ENCODE measurements around the gene PYGM.

PYGM gene

DNA sequence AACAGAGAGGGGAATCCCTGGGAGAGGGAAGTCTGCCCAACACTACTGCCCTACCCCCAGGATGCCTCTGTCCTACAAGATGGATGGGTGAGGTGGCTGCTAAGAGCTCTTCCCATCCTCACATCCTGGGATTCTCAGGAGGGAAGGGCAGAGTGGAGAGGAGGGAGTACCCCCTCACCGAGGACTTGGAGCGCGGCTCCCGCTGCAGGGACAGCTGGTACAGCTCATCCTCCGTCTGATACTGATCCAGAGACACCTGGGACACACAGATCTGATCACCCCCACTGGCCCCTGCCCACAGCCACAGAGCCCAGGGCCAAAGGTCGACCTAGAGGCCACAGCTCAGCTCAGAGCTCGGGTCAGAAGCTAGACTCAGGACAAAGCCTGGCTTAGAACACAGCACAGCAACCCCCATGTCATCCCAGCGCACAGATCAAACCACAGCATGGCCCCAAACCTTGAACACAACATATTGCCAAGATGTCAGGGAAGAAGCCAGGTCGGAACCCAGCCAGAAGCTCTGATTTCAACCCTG, 24.0 kb downstream of the PYGM start:
- Histone ChIP-seq H3K4me1 (ENCODE audit: control insufficient read depth, insufficient read depth, low read length) (peaks cover 6% of the 10 kb centered on the region), H3K9me3 (ENCODE audit: control insufficient read depth, low read length) (no peaks in the 10 kb centered on the region)
- no peak for DNase-seq (ENCODE audit: low read depth)

DNA sequence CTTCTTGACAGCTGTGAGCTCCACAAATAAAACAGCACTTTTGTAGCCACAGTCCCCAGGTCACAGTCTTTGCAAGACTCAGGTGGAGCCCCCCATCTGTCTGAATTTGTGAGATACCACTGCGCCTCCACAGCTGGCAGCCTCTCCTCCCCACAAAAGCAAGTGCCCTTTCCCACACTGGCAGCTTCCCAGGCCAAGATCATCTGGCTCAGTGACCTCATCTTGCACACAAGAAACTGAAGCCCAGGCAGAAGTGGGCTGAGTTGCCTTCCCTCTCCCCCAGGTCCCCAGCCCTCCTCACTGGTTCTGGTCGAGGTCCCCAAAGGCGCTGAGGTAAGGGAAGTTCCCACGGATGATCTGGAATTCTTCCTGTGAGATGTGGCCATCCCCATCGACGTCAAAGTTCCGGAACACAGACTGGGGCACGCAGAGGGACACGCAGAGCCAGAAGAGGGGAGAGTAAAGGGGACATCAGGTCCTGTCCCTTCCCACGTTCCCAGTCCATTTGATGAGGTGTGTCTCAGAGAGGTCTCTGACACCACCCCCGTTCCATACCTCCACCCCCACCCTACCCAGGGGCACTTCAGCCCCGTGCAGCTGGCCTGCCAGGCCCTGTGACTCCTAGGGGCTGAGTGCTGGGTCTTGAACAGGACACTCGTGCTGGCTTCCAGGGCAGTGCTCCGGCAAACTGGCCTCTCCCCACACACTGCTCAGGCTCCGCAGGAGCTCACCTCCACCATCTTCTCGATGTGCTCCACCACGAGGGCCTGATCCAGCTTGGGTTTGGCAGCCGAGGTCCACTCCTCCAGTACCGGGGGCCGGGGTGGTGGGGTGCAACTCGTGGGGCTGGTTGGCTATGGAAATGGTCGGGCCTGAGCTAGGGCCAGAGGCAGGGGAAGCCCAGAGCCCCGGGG, 24.7 kb downstream of the PYGM start:
- no peaks in the 10 kb centered on the region for H3K9me3 ChIP-seq (ENCODE audit: control insufficient read depth, low read length)
- H3K4me3 ChIP-seq (ENCODE audit: low read length) = no peak overlapping the region
- no peaks in the 10 kb centered on the region for H3K36me3 ChIP-seq (ENCODE audit: control insufficient read depth, insufficient read depth, low read length, severe bottlenecking)
- DNase-seq (ENCODE audit: low read depth) = no peak
- H3K27me3 ChIP-seq (replicated peaks; ENCODE audit: control insufficient read depth, insufficient read depth, low read length) = peaks cover 35% of the 10 kb centered on the region
- H3K4me1 ChIP-seq (ENCODE audit: control insufficient read depth, insufficient read depth, low read length) = peaks cover 6% of the 10 kb centered on the region
- no peak overlapping the region for H3K9ac ChIP-seq (ENCODE audit: low read length)

More for the DNA sequence above, 24.0 kb downstream of the PYGM start:
- Histone ChIP-seq H3K4me3 (ENCODE audit: low read length) (no peak overlapping the region), H3K36me3 (ENCODE audit: control insufficient read depth, insufficient read depth, low read length, severe bottlenecking) (no peaks in the 10 kb centered on the region), H3K9ac (ENCODE audit: low read length) (no peak overlapping the region), H3K27me3 (replicated peaks; ENCODE audit: control insufficient read depth, insufficient read depth, low read length) (peaks cover 35% of the 10 kb centered on the region)

DNA sequence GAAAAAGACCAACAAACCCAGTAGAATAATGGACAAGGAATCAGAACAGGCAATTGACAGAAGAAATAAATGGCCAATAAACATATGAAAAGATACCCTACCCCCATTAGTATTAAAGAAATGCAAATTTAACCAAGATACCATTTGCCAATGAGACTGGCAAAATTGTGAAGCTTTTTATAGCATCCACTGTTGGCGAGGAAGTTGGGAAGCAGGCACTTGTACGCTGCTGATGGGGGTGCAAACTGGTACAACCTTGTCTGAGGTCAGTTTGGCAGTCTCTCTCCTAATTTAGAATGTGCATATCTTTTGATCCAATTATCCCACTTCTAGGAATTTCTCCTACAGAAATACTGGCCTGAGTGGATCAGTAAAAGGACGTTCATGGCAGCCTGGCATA, 28.2 kb downstream of the PYGM start:
- Histone ChIP-seq H3K27me3 (replicated peaks; ENCODE audit: control insufficient read depth, insufficient read depth, low read length) (peaks cover 29% of the 10 kb centered on the region), H3K9ac (ENCODE audit: low read length) (no peak overlapping the region), H3K9me3 (ENCODE audit: control insufficient read depth, low read length) (no peaks in the 10 kb centered on the region), H3K4me3 (ENCODE audit: low read length) (no peak overlapping the region), H3K4me1 (ENCODE audit: control insufficient read depth, insufficient read depth, low read length) (peaks cover 6% of the 10 kb centered on the region), H3K36me3 (ENCODE audit: control insufficient read depth, insufficient read depth, low read length, severe bottlenecking) (no peaks in the 10 kb centered on the region)
- DNase-seq (ENCODE audit: low read depth) = no peak

DNA sequence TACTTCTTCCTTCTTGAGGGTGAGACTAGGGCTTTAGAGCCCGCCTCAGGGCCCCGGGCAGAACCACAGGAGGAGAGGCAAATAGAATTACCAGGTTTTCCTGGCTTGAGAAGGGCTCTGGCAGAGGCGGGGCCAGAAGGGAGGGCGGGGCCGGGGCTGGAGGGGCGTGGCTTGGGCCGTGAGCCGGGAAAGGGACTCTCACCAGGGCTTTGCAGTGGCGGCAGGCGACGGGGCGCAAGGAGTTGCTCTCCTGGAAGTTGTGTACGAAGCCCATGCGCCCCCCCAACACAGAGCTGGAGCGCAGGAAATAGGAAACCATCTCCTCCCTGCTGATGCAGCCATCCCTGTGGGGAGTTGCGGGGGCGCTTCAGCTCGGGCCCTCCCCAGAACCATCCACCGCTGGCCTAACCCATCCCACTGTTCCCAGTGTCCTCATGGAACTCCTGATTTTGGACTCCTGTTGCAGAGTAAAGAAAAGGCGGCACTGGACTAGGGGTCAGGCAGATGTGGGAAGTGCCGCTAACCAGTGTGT, 29.9 kb downstream of the PYGM start:
- peak; percentile 15 for DNase-seq (ENCODE audit: low read depth)
- H3K4me3 ChIP-seq (ENCODE audit: low read length) = no peak overlapping the region
- no peaks in the 10 kb centered on the region for H3K9me3 ChIP-seq (ENCODE audit: control insufficient read depth, low read length)
- peaks cover 3% of the 10 kb centered on the region for H3K4me1 ChIP-seq (ENCODE audit: control insufficient read depth, insufficient read depth, low read length)
- H3K27me3 ChIP-seq (replicated peaks; ENCODE audit: control insufficient read depth, insufficient read depth, low read length) = peaks cover 19% of the 10 kb centered on the region
- no peaks in the 10 kb centered on the region for H3K36me3 ChIP-seq (ENCODE audit: control insufficient read depth, insufficient read depth, low read length, severe bottlenecking)
- H3K9ac ChIP-seq (ENCODE audit: low read length) = no peak overlapping the region

DNA sequence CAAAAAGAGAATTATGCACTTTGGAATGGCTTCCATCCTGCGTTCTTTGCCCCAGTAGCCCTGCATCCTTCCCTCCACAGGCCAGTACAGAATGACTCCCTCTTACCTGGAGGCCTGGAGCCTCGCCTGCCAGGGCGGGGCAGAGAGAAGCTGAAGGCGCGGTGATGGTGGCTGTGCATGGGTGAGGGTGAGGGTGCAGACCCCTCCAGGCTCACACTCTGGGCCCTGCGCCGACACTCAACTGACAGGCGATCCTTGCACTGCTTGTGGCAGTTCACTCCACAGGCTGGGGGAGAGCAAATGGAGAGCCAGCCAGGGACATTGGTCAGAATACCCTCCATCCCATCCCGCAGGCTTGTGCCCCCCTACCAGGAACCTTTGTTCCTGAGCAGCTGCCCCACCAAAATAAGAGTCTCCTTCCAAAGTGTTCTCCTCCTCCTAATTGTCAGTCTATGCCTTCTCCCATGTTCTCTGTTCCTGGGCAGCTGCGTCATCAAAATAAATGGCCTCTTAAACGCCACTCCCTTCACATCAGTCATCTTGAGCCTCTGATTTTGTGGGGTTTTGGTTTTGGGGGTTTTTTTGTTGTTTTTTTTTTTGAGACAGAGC, 30.9 kb downstream of the PYGM start:
- DNase-seq (ENCODE audit: low read depth) = no peak

DNA sequence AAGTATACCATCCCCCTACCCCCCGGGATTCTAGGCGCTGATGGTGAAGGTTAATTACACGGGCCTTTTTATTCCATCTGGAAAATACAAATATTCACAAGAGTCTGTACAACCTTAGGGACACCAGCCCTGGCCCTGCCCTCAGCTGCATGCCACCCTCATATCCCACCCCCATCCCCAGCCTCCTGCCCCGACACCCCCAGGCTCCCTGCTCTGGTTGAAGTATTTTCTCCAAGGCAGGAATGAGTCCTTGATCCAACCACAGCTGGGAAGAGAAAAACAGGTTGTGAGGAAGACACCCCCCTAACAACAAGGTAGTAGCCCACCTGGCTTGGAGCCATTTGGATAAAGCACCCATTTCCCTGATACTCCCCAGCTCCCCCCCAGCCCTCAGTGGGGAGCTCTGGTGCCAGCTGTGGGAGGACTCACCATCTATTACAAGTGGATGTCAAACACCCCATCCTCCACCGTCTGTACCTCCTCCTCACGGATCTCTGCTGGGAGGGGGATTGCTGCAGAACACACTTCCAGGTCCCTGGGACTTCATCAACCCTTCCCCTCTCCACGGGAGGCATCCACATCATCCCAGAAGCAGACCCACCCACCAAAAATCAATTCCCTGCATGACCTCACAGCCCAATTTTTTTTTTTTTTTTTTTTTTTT, 32.8 kb downstream of the PYGM start:
- H3K4me1 ChIP-seq (ENCODE audit: control insufficient read depth, insufficient read depth, low read length) = no peaks in the 10 kb centered on the region
- no peak for DNase-seq (ENCODE audit: low read depth)
- H3K4me3 ChIP-seq (ENCODE audit: low read length) = no peak overlapping the region
- H3K9me3 ChIP-seq (ENCODE audit: control insufficient read depth, low read length) = no peaks in the 10 kb centered on the region
- peaks cover 30% of the 10 kb centered on the region for H3K27me3 ChIP-seq (replicated peaks; ENCODE audit: control insufficient read depth, insufficient read depth, low read length)
- H3K36me3 ChIP-seq (ENCODE audit: control insufficient read depth, insufficient read depth, low read length, severe bottlenecking) = no peaks in the 10 kb centered on the region
- H3K9ac ChIP-seq (ENCODE audit: low read length) = no peak overlapping the region

More for the DNA sequence above, 30.9 kb downstream of the PYGM start:
- H3K4me3 ChIP-seq (ENCODE audit: low read length) = no peak overlapping the region
- peaks cover 25% of the 10 kb centered on the region for H3K27me3 ChIP-seq (replicated peaks; ENCODE audit: control insufficient read depth, insufficient read depth, low read length)
- no peaks in the 10 kb centered on the region for H3K36me3 ChIP-seq (ENCODE audit: control insufficient read depth, insufficient read depth, low read length, severe bottlenecking)
- H3K4me1 ChIP-seq (ENCODE audit: control insufficient read depth, insufficient read depth, low read length) = no peaks in the 10 kb centered on the region
- H3K9ac ChIP-seq (ENCODE audit: low read length) = no peak overlapping the region
- H3K9me3 ChIP-seq (ENCODE audit: control insufficient read depth, low read length) = no peaks in the 10 kb centered on the region

DNA sequence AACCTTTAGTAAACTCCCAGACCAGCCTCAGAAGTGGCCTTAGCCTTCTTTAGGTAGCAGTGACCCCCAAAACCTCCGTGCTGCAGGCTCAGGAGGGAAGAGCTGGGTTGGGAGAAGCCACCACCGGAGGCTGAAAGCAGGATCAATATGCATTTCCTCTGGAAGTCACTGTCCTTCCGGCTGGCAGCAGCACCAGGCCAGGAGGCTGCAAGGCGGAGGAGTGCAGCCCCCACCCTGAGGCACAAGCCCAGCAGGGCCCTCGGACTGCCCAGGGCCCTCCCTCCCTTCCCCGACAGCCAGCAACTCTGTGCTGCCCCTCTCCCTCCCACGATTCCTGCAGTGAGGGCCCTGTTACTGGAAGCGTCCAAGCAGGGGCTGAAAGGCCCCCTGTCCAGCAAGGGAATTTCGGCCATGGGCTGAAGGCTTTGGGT, 33.5 kb downstream of the PYGM start:
- no peak for DNase-seq (ENCODE audit: low read depth)
- H3K4me3 ChIP-seq (ENCODE audit: low read length) = no peak overlapping the region
- no peaks in the 10 kb centered on the region for H3K9me3 ChIP-seq (ENCODE audit: control insufficient read depth, low read length)
- peaks cover 33% of the 10 kb centered on the region for H3K27me3 ChIP-seq (replicated peaks; ENCODE audit: control insufficient read depth, insufficient read depth, low read length)
- H3K4me1 ChIP-seq (ENCODE audit: control insufficient read depth, insufficient read depth, low read length) = no peaks in the 10 kb centered on the region
- H3K9ac ChIP-seq (ENCODE audit: low read length) = no peak overlapping the region
- no peaks in the 10 kb centered on the region for H3K36me3 ChIP-seq (ENCODE audit: control insufficient read depth, insufficient read depth, low read length, severe bottlenecking)

DNA sequence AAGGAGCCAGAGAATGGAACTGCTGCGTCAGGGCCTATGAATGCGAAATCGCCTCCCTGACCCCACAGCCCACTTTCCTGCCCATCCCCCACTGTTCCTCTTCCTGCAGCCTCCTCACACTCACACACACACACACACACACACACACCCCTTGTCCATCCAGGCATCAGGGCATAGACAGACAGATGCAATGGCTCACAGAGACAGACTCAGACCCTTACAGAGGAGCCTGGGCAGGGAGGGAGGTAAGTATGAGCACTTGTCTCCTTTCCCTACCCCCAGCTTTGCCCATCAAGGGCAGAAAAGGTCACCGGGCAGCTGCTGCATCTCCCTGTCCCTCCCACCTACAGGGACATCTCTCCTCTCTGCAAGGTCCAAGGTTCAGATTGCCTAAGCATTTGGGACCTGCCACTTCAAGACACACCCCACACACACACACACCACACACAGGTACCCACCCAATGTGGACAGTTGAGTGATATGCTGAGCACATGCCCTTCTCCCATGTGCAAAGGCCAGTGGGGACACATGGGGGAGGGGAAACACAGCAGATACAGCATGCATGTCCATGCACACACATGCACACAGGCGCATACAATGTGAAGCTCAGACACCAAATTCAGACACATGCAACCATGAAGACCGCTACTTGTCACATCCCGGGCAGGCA, 34.8 kb downstream of the PYGM start:
- Histone ChIP-seq H3K27me3 (replicated peaks; ENCODE audit: control insufficient read depth, insufficient read depth, low read length) (peaks cover 36% of the 10 kb centered on the region), H3K9me3 (ENCODE audit: control insufficient read depth, low read length) (no peaks in the 10 kb centered on the region), H3K4me3 (ENCODE audit: low read length) (no peak overlapping the region), H3K36me3 (ENCODE audit: control insufficient read depth, insufficient read depth, low read length, severe bottlenecking) (no peaks in the 10 kb centered on the region), H3K4me1 (ENCODE audit: control insufficient read depth, insufficient read depth, low read length) (no peaks in the 10 kb centered on the region), H3K9ac (ENCODE audit: low read length) (no peak overlapping the region)
- DNase-seq (ENCODE audit: low read depth) = no peak

DNA sequence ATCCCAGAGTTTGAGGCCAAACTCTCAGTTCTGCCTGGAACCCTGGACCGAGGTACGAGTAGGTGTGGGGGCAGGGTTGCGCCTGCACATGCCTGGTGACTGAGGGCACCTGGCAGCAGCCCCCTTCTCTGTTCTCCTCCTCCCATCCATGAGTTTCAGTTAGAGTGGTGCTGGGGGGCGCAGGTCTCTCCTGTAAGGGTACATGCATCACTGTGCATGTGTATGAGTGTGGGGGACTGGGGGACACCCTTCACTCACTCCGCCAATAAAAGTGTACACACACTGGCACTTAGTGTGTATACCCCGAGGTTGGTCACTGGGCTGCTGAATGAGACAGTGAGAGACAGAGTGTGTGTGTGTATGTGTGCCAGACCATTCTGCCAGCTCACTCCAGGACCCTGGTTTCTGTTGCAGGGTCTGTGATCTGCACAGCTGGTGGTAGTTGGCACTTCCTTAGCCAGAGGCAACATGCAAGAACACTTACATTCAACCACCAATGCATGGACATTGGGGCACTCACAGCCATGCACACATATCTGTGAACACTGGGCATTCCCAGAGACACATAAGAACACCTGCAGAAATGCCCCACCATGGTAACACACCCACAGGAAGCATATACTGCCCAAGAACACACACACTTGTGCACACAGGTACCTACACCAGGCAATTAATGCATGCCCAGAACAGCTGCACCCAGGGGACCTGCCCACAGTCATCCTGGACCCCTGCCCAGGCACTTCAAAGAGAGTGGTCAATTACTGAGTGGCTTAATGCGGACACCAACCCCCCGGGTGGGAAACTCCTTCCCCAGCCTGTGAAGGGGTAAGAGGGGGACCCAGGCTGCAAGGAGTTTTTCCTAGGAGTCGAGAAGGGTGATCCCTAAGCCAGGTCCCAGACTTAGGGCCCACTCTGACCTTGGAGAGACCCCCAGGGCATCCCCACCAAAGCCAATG, 35.6 kb downstream of the PYGM start:
- no peak for DNase-seq (ENCODE audit: low read depth)
- no peak overlapping the region for H3K4me3 ChIP-seq (ENCODE audit: low read length)
- no peaks in the 10 kb centered on the region for H3K9me3 ChIP-seq (ENCODE audit: control insufficient read depth, low read length)
- H3K4me1 ChIP-seq (ENCODE audit: control insufficient read depth, insufficient read depth, low read length) = no peaks in the 10 kb centered on the region
- peaks cover 44% of the 10 kb centered on the region for H3K27me3 ChIP-seq (replicated peaks; ENCODE audit: control insufficient read depth, insufficient read depth, low read length)
- H3K36me3 ChIP-seq (ENCODE audit: control insufficient read depth, insufficient read depth, low read length, severe bottlenecking) = no peaks in the 10 kb centered on the region
- no peak overlapping the region for H3K9ac ChIP-seq (ENCODE audit: low read length)

All from adipocyte (in vitro differentiated cells).